GM21447 (cell line): Measurements from ENCODE around the gene ACBD6.
"Not testable (repeated sequence)": the region's sequence is repeated elsewhere in the genome, so short reads cannot be mapped to it uniquely, and the experiment has no call there.

Source experiments
- ATAC-seq: cut with Tn5 transposase; IDR thresholded peaks from one replicate; pipeline ENCODE4 v1.9.1; 2021; ENCODE audit not compliant: unreplicated experiment

The ACBD6 gene

DNA sequence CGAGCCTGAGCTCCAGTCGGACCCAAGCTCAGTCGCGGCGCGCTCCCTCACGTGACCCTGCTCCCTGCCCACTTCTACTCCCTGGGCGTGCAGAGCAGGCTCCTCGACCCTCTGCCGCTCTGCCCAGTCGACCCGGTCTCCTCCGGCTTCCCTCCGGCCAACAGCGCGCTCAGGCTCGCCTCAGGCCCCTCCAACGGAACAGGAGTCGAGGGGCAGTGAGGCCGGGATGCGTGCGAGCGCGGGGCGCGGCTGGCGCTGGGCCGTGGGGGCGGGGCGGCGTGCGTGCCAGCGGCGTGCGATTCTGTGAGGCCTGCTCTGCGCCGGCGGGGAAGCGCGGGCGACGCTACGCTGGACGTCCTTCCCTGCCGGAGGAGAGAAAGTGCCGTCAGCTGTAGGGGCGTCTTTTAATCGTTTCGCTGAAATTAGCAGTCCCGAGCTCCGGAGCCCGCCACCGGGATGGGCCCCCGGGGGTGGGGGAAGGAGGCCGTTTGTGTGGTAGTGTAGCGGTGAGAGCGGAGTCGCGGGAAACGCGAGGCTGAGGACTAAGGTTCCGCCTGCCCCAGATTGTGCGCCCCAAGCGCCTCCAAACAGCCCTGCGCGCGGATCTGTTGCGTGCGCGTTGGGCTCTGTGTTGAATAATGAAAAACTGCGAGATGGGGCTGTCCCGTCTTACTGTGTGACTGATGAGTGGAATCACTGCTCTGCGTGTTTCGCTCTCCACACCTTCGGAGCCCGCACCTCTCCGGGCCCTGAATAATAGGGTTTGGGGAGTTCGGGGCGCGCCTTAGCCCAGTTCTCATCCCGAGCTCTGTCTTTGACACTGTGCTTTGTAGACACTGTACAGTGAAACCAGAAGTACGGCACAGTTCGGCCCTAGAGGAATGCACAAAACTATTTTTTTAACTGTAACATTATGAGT lies at the start of gene ACBD6:
Gene ACBD6 (minus strand): TSS at position 217 of the 919 bp plus-strand sequence. CDS start 311 bp downstream, outside the sequence.
- ATAC-seq = peak; percentile 89

- ATAC-seq = no peak
These were observed 49.6 kb upstream of the ACBD6 start for GRCh38 chr1:180551997-180552396.

GRCh38 chr1:180550241-180550640 lies 47.9 kb upstream of the ACBD6 start:
- no peak for ATAC-seq

- ATAC-seq = not testable (repeated sequence)
These were observed 47.4 kb upstream of the ACBD6 start for GRCh38 chr1:180549770-180550169.

- ATAC-seq = no peak
These were observed 46.4 kb upstream of the ACBD6 start for GRCh38 chr1:180548686-180549317.

DNA sequence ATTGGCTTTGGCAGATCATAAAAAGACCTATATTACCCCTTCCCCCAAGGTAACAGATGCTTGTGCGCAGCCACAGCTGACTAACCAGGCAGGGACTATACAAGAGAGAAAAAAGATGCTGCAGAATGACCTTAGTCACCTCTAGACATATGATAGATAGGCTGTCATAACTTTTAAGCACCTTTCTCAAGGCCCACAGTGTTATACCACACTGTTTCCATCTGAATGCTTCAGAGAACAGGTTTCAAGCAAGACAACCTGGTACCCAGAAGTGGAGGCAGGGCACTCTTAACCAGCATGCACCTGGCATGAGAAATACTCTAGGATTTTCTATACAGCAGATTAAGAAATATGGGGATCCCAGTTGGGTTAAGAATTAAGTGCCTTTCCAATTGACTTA lies 43.6 kb upstream of the ACBD6 start:
- ATAC-seq = no peak

DNA sequence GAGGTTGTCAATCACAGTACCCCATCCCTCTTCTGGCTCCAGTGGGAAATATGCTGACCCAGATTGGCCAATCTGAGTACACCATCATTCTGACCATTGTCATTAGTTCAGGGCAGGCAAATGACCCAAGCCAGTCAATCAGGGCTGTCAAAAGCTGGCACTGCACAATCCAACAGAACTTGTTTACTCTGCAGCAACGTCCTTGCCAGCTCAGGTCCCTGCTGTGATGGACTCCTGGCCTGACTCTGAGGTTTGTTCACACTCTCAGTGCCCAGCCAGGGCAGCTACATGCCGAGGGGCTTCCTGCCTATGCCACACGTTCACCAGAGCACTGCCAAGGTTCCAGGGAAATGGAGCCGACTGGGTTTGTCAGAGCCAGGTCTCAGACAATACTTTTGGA lies 41.7 kb upstream of the ACBD6 start:
- ATAC-seq = no peak

GRCh38 chr1:180542838-180543145 lies 40.4 kb upstream of the ACBD6 start:
- no peak for ATAC-seq

DNA sequence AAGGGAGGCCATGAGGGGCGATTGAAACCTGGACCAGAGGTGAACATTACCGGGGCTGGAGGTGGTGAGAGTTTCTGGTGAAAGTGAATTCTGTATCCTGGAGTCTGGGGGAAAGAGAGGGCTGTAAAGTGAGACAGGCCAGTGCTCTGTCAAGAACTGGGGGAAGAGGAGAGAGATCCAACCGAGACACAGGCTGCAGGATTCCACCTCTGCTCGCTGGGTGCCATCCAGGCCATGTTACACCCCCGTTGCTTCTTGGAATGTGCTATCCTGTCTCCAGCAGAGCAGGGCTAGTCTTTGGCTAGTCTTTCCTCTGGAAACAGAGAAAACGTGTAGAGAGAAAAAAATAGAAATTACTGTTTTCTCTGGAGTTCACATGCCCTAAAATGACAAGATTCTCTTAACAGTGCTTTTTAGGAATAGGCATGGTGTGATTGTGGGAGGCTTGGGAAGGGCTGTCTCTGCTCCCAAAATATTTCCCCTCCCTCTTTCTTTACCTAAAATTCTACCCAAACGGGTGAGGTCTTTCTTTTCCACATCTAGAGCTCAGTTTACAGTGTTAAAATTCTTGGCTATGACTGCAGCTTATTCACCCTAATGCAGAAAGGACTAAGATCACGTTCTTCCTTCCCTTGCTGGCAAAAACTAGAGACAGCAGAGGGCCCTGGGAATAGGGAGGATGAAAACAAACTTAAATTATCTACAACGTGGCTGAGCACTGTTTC lies 39.9 kb upstream of the ACBD6 start:
- ATAC-seq = no peak

- no peak for ATAC-seq
These were observed 38.6 kb upstream of the ACBD6 start for GRCh38 chr1:180540697-180541594.

- no peak for ATAC-seq
These were observed 36.8 kb upstream of the ACBD6 start for GRCh38 chr1:180539136-180539535.

- no peak for ATAC-seq
These were observed 34.5 kb upstream of the ACBD6 start for GRCh38 chr1:180536821-180537372.

DNA sequence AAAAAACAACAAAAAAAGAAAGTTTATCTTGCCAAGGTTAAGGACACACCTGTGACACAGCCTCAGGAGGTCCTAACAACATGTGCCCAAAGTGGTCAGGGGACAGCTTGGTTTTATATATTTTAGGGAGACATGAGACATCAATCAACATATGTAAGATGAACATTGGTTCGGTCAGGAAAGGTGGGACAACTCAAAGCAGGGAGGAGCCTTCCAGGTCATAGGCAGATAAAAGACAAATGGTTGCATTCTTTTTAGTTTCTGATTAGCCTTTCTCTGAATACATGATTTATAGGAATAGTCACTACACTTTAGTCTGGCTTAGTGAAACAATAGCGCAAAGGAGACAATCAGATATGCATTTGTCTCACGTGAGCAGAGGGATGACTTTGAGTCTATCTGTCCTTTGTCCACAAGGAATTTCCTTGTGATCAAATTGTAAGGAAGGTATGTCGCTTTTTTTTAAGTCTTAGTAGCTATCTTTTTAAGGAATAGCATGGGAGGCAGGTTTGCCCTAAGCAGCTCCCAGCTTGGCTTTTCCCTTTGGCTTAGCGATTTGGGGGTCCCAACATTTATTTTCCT lies 33.1 kb upstream of the ACBD6 start:
- no peak for ATAC-seq

GRCh38 chr1:180534214-180534613 lies 31.8 kb upstream of the ACBD6 start:
- no peak for ATAC-seq

DNA sequence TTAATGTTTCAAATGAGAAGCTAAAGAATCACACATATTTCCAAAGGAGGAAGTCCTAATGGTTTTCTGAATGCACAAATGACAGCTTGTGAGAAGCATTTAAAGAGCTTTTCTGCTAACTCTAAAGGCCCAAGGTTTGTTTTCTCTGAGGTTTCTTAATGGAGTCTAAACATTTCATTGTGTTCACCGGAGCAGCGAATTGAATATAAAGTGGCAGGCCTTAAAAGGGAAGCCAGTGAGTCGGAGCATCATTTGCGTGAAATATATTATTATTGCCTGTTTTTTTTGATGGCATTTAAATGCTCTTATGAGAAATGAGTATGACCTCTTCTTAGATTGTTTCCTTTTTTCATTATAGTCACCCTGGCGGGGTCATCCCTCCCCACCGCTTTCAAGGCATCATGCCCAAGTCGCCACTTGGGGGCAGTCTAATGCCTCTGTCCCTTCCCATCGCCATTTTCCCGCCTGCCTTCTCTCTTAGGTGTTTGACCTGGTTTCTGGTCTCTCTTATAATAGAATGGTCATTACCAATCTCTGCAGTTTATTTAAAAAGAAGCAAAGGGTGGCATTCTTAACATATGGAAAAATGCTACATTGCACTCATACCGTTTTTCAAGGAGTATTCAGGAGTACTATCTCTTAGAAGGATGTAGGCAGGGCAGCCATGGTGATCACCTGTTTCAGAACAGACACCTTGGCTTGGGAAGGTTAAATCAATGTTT lies 31.1 kb upstream of the ACBD6 start:
- no peak for ATAC-seq

- no peak for ATAC-seq
These were observed 30.5 kb upstream of the ACBD6 start for GRCh38 chr1:180532854-180533253.

DNA sequence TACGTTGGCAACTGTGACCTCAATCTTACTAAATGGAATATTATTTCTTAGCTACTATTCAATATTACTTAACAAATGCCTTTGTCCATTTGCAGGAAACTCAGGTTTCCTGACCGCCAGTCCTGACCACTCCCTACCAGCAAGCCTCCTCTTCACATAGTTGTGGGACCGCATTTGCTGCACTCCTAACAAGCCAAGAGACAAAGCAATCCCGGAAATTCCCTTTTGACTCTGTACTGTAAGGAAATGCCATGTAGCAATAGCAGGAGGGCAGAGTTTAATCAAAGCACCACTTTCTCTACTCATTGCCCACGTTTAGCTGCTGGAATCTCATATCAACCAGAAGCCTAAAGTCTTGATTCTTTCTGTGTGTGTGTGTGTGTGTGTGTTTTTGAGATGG lies 28.1 kb upstream of the ACBD6 start:
- ATAC-seq = no peak

DNA sequence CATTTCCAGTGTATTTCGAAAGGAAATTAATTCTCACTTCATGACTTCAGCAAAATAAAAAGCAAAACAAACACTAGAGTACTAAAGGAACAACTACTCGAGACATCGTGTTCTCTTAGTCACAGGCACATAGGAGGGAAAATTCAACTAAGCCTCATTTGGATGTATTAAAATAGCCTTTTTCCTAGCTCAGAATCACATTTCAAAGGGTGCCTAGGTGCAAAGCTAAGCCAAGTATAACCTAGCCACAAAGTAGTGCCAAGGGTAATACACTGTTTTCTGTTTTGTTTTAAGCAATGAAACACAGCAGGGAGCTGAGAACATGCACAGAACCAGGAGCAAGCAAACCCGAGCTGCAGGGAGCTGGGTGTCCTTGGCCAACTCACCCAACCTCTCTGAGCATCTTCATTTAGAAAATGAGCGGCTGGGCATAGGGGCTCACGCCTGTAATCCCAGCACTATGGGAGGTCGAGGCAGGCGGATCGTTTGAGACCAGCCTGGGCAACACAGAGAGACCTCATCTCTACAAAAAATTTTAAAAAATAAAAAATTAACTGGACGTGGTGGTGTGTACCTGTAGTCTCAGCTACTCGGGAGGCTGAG lies 26.6 kb upstream of the ACBD6 start:
- no peak for ATAC-seq

GRCh38 chr1:180527101-180527669 lies 24.8 kb upstream of the ACBD6 start:
- ATAC-seq = no peak
